Subcutaneous abdominal adipose tissue (tissue), 5 donors: ENCODE measurements around the gene CRABP1.

Experiments used
- H3K27ac ChIP-seq: one replicate; pipeline ENCODE4 v1.7.0; 2013; ENCODE audit warnings: low read depth, mild to moderate bottlenecking, inconsistent platforms, low read length, moderate library complexity
- H3K27me3 ChIP-seq, 5 donors: one replicate each; pipeline ENCODE4 v1.7.0; 2013; ENCODE audit warnings: low read length in 5 of 5, inconsistent platforms in 1 of 5; ENCODE audit not compliant: control insufficient read depth in 5 of 5, insufficient read depth in 4 of 5
- H3K36me3 ChIP-seq, 5 donors: one replicate each; pipeline ENCODE4 v1.7.0; 2013; ENCODE audit warnings: low read length in 5 of 5; ENCODE audit not compliant: control insufficient read depth in 5 of 5, insufficient read depth in 5 of 5
- H3K4me1 ChIP-seq, 5 donors: one replicate each; pipeline ENCODE4 v1.7.0; 2013; ENCODE audit warnings: low read length in 5 of 5, mild to moderate bottlenecking in 3 of 5, moderate library complexity in 1 of 5; ENCODE audit not compliant: control insufficient read depth in 5 of 5, insufficient read depth in 5 of 5
- H3K4me3 ChIP-seq, 5 donors: one replicate each; pipeline ENCODE4 v1.7.0; 2013; ENCODE audit warnings: low read length in 5 of 5, low read depth in 1 of 5
- H3K9ac ChIP-seq, 5 donors: one replicate each; pipeline ENCODE4 v1.7.0; 2013; ENCODE audit warnings: low read length in 5 of 5, mild to moderate bottlenecking in 4 of 5, moderate library complexity in 3 of 5
- H3K9me3 ChIP-seq, 5 donors: one replicate each; pipeline ENCODE4 v1.7.0; 2013; ENCODE audit warnings: low read length in 5 of 5; ENCODE audit not compliant: control insufficient read depth in 5 of 5
- donor health status: healthy.
- donor health status: healthy.
- donor health status: healthy.
- donor health status: healthy.
- donor health status: healthy.

CRABP1 gene

DNA sequence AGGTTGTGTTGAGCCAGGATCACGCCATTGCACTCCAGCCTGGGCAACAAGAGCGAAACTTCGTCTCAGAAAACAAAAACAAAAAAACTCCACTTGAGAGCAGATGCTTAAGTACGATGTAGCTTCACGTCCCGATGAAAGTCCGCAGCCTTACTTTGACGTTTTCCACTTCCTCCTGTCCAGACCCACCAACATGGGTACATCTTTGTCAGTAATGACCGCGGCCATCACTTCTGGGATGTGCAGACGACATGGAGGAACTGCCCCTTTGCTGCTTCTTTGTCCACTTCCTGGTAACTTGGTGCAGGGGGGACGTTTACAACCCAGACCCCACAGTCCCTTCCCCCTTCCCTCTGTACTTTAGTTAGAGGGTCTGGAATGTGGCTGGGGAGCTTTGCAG lies 48.7 kb downstream of the CRABP1 start:
- Histone ChIP-seq H3K4me3 (no peak overlapping the region), H3K27ac (no peak overlapping the region), H3K9me3 (no peaks in the 10 kb centered on the region), H3K27me3 (peaks cover 0 to 17% (median 9%) of the 10 kb centered on the region in 5 donors), H3K4me1 (peaks cover 0 to 29% (median 20%) of the 10 kb centered on the region in 5 donors), H3K36me3 (no peaks in the 10 kb centered on the region), H3K9ac (no peak overlapping the region)

DNA sequence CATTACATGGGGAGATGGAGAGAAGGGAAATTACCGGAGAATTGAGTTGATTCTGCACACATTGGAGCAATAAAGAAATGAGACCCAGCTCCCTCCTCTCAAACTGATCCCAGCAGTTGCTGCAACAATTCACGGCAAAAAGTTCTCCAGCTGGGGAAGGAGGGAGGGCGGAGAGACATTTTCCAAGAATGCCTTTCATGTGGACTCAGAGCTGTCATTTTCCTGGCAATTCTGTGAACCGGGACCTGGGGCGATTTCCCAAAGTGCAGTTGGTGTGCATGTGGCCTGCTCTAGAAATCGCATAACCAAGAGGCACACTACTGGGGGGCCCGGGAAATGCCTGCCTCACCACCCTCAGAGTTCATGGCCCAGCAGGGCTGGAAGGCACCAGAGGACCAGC lies 49.2 kb downstream of the CRABP1 start:
- no peak overlapping the region for H3K4me3 ChIP-seq
- H3K27ac ChIP-seq, result no peak overlapping the region
- peaks cover 0 to 29% (median 20%) of the 10 kb centered on the region in 5 donors for H3K4me1 ChIP-seq
- H3K27me3 ChIP-seq, result peaks cover 0 to 15% (median 9%) of the 10 kb centered on the region in 5 donors
- no peak overlapping the region for H3K9ac ChIP-seq
- no peaks in the 10 kb centered on the region for H3K36me3 ChIP-seq
- no peaks in the 10 kb centered on the region for H3K9me3 ChIP-seq

GRCh38 chr15:78389738-78390137 lies 49.6 kb downstream of the CRABP1 start:
- Histone ChIP-seq H3K4me1 (peaks cover 0 to 29% (median 20%) of the 10 kb centered on the region in 5 donors), H3K9me3 (no peaks in the 10 kb centered on the region), H3K27me3 (peaks cover 0 to 11% (median 6%) of the 10 kb centered on the region in 5 donors), H3K36me3 (no peaks in the 10 kb centered on the region), H3K9ac (no peak overlapping the region), H3K27ac (no peak overlapping the region), H3K4me3 (no peak overlapping the region)

DNA sequence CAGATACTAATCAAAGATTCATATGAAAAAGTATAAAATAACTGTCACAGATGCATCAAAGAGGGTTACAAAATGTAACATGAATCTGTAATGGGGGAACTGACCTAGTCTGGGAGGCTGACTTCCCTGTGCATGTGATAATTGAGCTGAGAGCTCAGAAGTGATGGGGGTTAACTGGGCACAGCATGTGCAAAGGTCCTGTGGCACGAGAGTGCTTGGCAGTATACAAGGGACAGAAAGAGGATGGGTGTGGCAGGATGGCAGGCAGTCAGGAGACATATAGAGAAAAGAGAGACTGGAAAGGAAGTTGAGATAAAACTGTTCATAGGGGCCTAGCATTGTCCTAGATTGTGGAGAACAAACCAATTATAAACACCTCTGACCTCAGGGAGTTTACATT lies 50.1 kb downstream of the CRABP1 start:
- Histone ChIP-seq H3K36me3 (no peaks in the 10 kb centered on the region), H3K4me3 (no peak overlapping the region), H3K4me1 (peaks cover 0 to 29% (median 20%) of the 10 kb centered on the region in 5 donors), H3K27ac (no peak overlapping the region), H3K9ac (no peak overlapping the region), H3K9me3 (no peaks in the 10 kb centered on the region), H3K27me3 (peaks cover 0 to 8% (median 5%) of the 10 kb centered on the region in 5 donors)

DNA sequence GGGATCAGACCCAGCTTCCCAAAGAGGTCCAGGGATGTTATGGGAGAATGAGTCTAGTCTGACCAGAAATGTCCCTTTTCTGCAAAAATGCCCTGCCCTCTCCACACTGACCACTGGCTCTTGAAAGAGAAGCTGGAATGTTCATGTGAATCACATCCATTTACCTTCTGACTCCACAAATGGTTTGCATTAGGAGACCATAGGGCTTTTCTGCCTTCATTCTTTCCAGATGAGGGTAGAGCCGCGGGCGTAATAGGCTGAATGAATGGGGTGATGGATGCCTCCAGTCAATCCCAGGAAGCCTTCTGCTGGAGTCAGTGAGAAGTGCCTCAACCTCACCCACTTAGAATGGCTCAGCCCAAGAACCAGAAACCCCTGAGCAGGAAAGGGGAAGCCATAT lies 50.7 kb downstream of the CRABP1 start:
- H3K9ac ChIP-seq, result no peak overlapping the region
- H3K27ac ChIP-seq, result no peak overlapping the region
- no peaks in the 10 kb centered on the region for H3K36me3 ChIP-seq
- H3K4me3 ChIP-seq, result no peak overlapping the region
- no peaks in the 10 kb centered on the region for H3K9me3 ChIP-seq
- peaks cover 0 to 29% (median 20%) of the 10 kb centered on the region in 5 donors for H3K4me1 ChIP-seq
- H3K27me3 ChIP-seq, result peaks cover 0 to 8% (median 5%) of the 10 kb centered on the region in 5 donors

GRCh38 chr15:78391781-78392180 lies 51.6 kb downstream of the CRABP1 start:
- no peak overlapping the region for H3K27ac ChIP-seq
- no peaks in the 10 kb centered on the region for H3K9me3 ChIP-seq
- no peaks in the 10 kb centered on the region for H3K27me3 ChIP-seq
- no peak overlapping the region for H3K4me3 ChIP-seq
- no peaks in the 10 kb centered on the region for H3K36me3 ChIP-seq
- H3K9ac ChIP-seq, result no peak overlapping the region
- peaks cover 0 to 34% (median 24%) of the 10 kb centered on the region in 5 donors for H3K4me1 ChIP-seq

- no peak overlapping the region for H3K27ac ChIP-seq
- peaks cover 3 to 38% (median 30%) of the 10 kb centered on the region in 5 donors for H3K4me1 ChIP-seq
- H3K36me3 ChIP-seq, result no peaks in the 10 kb centered on the region
- no peaks in the 10 kb centered on the region for H3K27me3 ChIP-seq
- H3K4me3 ChIP-seq, result no peak overlapping the region
- no peak overlapping the region for H3K9ac ChIP-seq
- H3K9me3 ChIP-seq, result no peaks in the 10 kb centered on the region
Measured at GRCh38 chr15:78392430-78392829, 52.3 kb downstream of the CRABP1 start.

- H3K27ac ChIP-seq, result no peak overlapping the region
- H3K9me3 ChIP-seq, result no peaks in the 10 kb centered on the region
- H3K4me1 ChIP-seq, result peaks cover 3 to 41% (median 32%) of the 10 kb centered on the region in 5 donors
- H3K9ac ChIP-seq, result no peak overlapping the region
- H3K4me3 ChIP-seq, result no peak overlapping the region
- no peaks in the 10 kb centered on the region for H3K27me3 ChIP-seq
- no peaks in the 10 kb centered on the region for H3K36me3 ChIP-seq
Measured at GRCh38 chr15:78393137-78393536, 53.0 kb downstream of the CRABP1 start.

DNA sequence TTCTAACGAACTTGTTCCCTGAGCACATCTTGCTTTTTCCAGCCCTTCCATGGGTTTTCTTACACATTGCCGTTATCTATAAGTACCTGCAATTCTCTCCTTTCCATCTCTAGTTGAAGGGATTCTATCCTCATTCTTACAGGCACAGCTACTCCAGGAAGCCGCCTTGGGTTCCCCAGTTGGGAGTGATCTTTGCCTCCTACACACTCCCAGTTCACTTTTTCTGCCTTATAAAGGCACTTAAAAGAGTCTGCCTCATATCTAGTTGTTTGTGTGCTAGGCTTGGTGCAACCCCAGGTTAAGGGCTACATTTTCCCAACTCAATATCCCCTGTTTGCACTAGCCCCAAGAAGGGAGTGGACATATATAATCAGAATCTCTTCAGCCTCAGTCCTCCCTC lies 53.9 kb downstream of the CRABP1 start:
- no peak overlapping the region for H3K27ac ChIP-seq
- no peak overlapping the region for H3K4me3 ChIP-seq
- peaks cover 2 to 46% (median 33%) of the 10 kb centered on the region in 5 donors for H3K4me1 ChIP-seq
- no peaks in the 10 kb centered on the region for H3K36me3 ChIP-seq
- no peak overlapping the region for H3K9ac ChIP-seq
- no peaks in the 10 kb centered on the region for H3K27me3 ChIP-seq
- H3K9me3 ChIP-seq, result no peaks in the 10 kb centered on the region

DNA sequence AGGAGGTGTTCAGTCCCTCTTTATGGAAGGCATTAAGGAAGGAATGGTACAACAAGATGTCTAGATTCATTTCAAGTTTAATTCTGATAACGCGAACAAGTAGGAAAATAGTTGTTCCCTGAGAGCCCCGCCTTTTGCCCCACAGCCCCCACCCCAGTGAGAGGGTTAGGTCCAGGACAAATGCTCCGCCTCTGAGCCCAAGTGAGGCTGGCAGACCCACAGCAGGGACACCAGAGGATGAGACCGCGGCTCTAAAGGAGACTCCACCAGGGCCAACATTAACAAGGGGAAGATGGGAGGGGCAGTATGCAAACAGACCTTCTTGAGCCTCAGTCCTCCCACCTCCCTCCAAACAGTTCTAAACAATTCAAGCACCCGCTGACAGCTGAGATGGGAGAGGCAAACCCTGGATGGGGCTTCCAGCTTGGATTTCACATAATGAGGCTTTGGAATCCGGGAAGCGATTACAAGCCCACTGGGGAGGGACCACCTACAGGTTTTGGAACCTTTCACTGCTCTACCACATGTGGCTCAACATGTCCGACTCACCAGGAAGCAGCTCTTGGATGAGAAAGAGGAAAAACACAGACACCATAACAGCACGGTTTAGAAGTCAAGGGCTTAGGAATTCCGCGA lies 54.9 kb downstream of the CRABP1 start:
- Histone ChIP-seq H3K4me3 (no peak overlapping the region), H3K36me3 (no peaks in the 10 kb centered on the region), H3K9me3 (no peaks in the 10 kb centered on the region), H3K9ac (no peak overlapping the region), H3K27ac (no peak overlapping the region), H3K4me1 (peaks cover 3 to 43% (median 29%) of the 10 kb centered on the region in 5 donors), H3K27me3 (no peaks in the 10 kb centered on the region)
